Renal cortex interstitium (tissue), 11 donors: Measurements from ENCODE around the gene RAD51B. TPM values are rescaled to one million over a fixed set of nuclear protein-coding genes. Genes with fewer than 3 reads are reported as not detected.

Experiments
- DNase-seq, 11 donors: peaks; one replicate each; pipeline ENCODE4 v3.0.0-alpha.2; 2013; ENCODE audit warnings: low read depth in 9 of 11, low spot score in 4 of 11; ENCODE audit errors: extremely low read depth in 1 of 11
- polyA plus RNA-seq, 3 donors: library from polyadenylated mRNA; unstranded; fragments of 120-200 nt; gene quantifications; one replicate each; pipeline ENCODE4 v1.2.1, GENCODE V29; 2013; ENCODE audit not compliant: insufficient read length in 3 of 3

The RAD51B gene
- polyA plus RNA-seq, 3 donors, result 12.5 to 13.0 (median 12.5) TPM

GRCh38 chr14:68362846-68363245 lies 543.3 kb downstream of the RAD51B start:
- no peak for DNase-seq

GRCh38 chr14:68363466-68363842 lies 543.9 kb downstream of the RAD51B start:
- DNase-seq, result no peak

GRCh38 chr14:68363843-68364767 lies 544.5 kb downstream of the RAD51B start:
- peak in 8 of 11 donors; percentile 59 to 81 (median 64) for DNase-seq

GRCh38 chr14:68364792-68365192 lies 545.2 kb downstream of the RAD51B start:
- no peak for DNase-seq

- DNase-seq, result no peak
These were observed 545.6 kb downstream of the RAD51B start for GRCh38 chr14:68365228-68365627.

GRCh38 chr14:68366656-68367055 lies 547.1 kb downstream of the RAD51B start:
- no peak for DNase-seq

- no peak for DNase-seq
These were observed 548.0 kb downstream of the RAD51B start for GRCh38 chr14:68367536-68367935.

GRCh38 chr14:68368850-68369249 lies 549.3 kb downstream of the RAD51B start:
- DNase-seq, result no peak

GRCh38 chr14:68369281-68370056 lies 549.9 kb downstream of the RAD51B start:
- no peak for DNase-seq

- DNase-seq, result no peak
These were observed 550.4 kb downstream of the RAD51B start for GRCh38 chr14:68370057-68370360.

GRCh38 chr14:68372368-68372767 lies 552.8 kb downstream of the RAD51B start:
- no peak for DNase-seq

- DNase-seq, result no peak
These were observed 553.6 kb downstream of the RAD51B start for GRCh38 chr14:68373124-68373646.

GRCh38 chr14:68373847-68374444 lies 554.4 kb downstream of the RAD51B start:
- no peak for DNase-seq

GRCh38 chr14:68374682-68375081 lies 555.1 kb downstream of the RAD51B start:
- DNase-seq, result no peak

GRCh38 chr14:68375376-68375775 lies 555.8 kb downstream of the RAD51B start:
- no peak for DNase-seq

- no peak for DNase-seq
These were observed 556.6 kb downstream of the RAD51B start for GRCh38 chr14:68376067-68376779.

GRCh38 chr14:68377006-68377405 lies 557.4 kb downstream of the RAD51B start:
- no peak for DNase-seq

- DNase-seq, result no peak
These were observed 557.9 kb downstream of the RAD51B start for GRCh38 chr14:68377459-68377858.
